H1 (cell line): Measurements from ENCODE around the gene TBX18. TPM values are rescaled to one million over a fixed set of nuclear protein-coding genes. Genes with fewer than 3 reads are reported as not detected.

Source experiments
- CTCF ChIA-PET: fragments of 300-600 bp; sonication (Branson Sonifier 250); formaldehyde crosslinking; loops from one replicate; lab custom pipeline; 2021; ENCODE audit not compliant: partially characterized antibody; lab: Charles Lee
- POLR2A ChIA-PET: fragments of 300-600 bp; sonication (Branson Sonifier 250); formaldehyde crosslinking; loops from one replicate; lab custom pipeline; 2021; ENCODE audit warnings: inconsistent platforms; ENCODE audit not compliant: partially characterized antibody; lab: Charles Lee
- DNase-seq, 2 experiments: peaks; one replicate each; pipeline versions ENCODE4 v3.0.0 to v3.0.0-alpha.2; 2010 to 2022; ENCODE audit warnings: low spot score in 2 of 2, low read depth in 1 of 2, mixed read lengths in 1 of 2
- FAIRE-seq: peaks from 2 replicates; lab custom pipeline; 2011; peaks lifted over from hg19 to GRCh38; lab: Jason Lieb, UNC
- H2AFZ ChIP-seq: 2 replicates; pipeline ENCODE4 v1.8.1; 2012; ENCODE audit warnings: low read length, inconsistent platforms
- H2AK5ac ChIP-seq: 2 replicates; pipeline ENCODE4 v1.6.1; 2013; ENCODE audit warnings: low read depth, low read length
- H2BK120ac ChIP-seq: replicated peaks from 2 replicates; pipeline ENCODE3; 2013; ENCODE audit warnings: low read depth, low read length, inconsistent platforms
- H2BK12ac ChIP-seq: 2 replicates; pipeline ENCODE4 v1.6.1; 2013; ENCODE audit warnings: low read depth, low read length
- H2BK15ac ChIP-seq: 2 replicates; pipeline ENCODE4 v1.6.1; 2013; ENCODE audit warnings: low read length
- H2BK20ac ChIP-seq: 2 replicates; pipeline ENCODE4 v1.6.1; 2013; ENCODE audit warnings: low read length
- H2BK5ac ChIP-seq: 2 replicates; pipeline ENCODE4 v1.6.1; 2013; ENCODE audit warnings: low read depth, low read length
- H3K14ac ChIP-seq: 2 replicates; pipeline ENCODE4 v1.6.1; 2013; ENCODE audit warnings: inconsistent platforms; ENCODE audit not compliant: insufficient read length
- H3K18ac ChIP-seq: 2 replicates; pipeline ENCODE4 v1.6.1; 2013; ENCODE audit warnings: low read length; ENCODE audit errors: extremely low read depth
- H3K23ac ChIP-seq: 2 replicates; pipeline ENCODE4 v1.6.1; 2013; ENCODE audit warnings: inconsistent platforms; ENCODE audit not compliant: insufficient read length
- H3K23me2 ChIP-seq: 2 replicates; pipeline ENCODE4 v1.6.1; 2013; ENCODE audit warnings: low read depth, low read length
- H3K27ac ChIP-seq: 2 replicates; pipeline ENCODE4 v1.6.1; 2011; ENCODE audit warnings: low read depth, low read length, inconsistent platforms
- H3K27me3 ChIP-seq, 4 experiments: replicated peaks in 1 of 4; 1 replicate in 1 of 4; 2 replicates in 3 of 4; pipeline versions ENCODE4 v1.6.1 to v1.8.1; 2011 to 2013; ENCODE audit warnings: low read length in 3 of 4, mild to moderate bottlenecking in 3 of 4, inconsistent platforms in 2 of 4, mixed read lengths in 2 of 4, moderate library complexity in 1 of 4; ENCODE audit not compliant: control insufficient read depth in 3 of 4, insufficient read depth in 3 of 4; ENCODE audit errors: extremely low read depth in 1 of 4
- H3K36me3 ChIP-seq, 4 experiments: 2 replicates each; pipeline versions ENCODE4 v1.6.1 to v1.8.1; 2011 to 2013; ENCODE audit warnings: mild to moderate bottlenecking in 4 of 4, low read length in 3 of 4, moderate library complexity in 2 of 4, control low read depth in 1 of 4, inconsistent platforms in 1 of 4; ENCODE audit not compliant: insufficient read depth in 4 of 4, control insufficient read depth in 2 of 4
- H3K4ac ChIP-seq: replicated peaks from 2 replicates; pipeline ENCODE3; 2013; ENCODE audit warnings: low read length, low read depth, mixed read lengths, inconsistent platforms; ENCODE audit not compliant: insufficient read length
- H3K4me1 ChIP-seq, 4 experiments: replicated peaks in 1 of 4; 1 replicate in 1 of 4; 2 replicates in 3 of 4; pipeline versions ENCODE4 v1.6.1 to v1.8.1; 2011 to 2013; ENCODE audit warnings: low read length in 3 of 4, inconsistent platforms in 2 of 4, mixed read lengths in 1 of 4; ENCODE audit not compliant: insufficient read depth in 4 of 4, control insufficient read depth in 3 of 4
- H3K4me2 ChIP-seq, 2 experiments: 2 replicates each; pipeline versions ENCODE4 v1.6.1 to v1.8.1; 2011 to 2013; ENCODE audit warnings: low read depth in 2 of 2, low read length in 2 of 2, control low read depth in 1 of 2, inconsistent platforms in 1 of 2, mild to moderate bottlenecking in 1 of 2; ENCODE audit not compliant: insufficient read depth in 1 of 2
- H3K4me3 ChIP-seq, 4 experiments: fragments of 200-600, 300-600 bp in 1 of 4; sonication (generic), shearing (Covaris generic), sonication (Bioruptor Twin) in 1 of 4; 2 replicates each; pipeline versions ENCODE4 v1.5.1 to v1.8.1; 2011 to 2016; ENCODE audit warnings: low read length in 4 of 4, low read depth in 3 of 4, control low read depth in 2 of 4, inconsistent platforms in 2 of 4, mild to moderate bottlenecking in 2 of 4, mixed read lengths in 1 of 4, moderate library complexity in 1 of 4; ENCODE audit not compliant: insufficient read depth in 2 of 4; ENCODE audit errors: extremely low read depth in 1 of 4
- H3K56ac ChIP-seq: replicated peaks from 2 replicates; pipeline ENCODE3; 2013; ENCODE audit warnings: low read depth, mild to moderate bottlenecking, mixed read lengths, low read length, inconsistent platforms; ENCODE audit not compliant: insufficient read length
- H3K79me1 ChIP-seq: 2 replicates; pipeline ENCODE4 v1.6.1; 2013; ENCODE audit warnings: low read depth, low read length, control low read depth
- H3K79me2 ChIP-seq, 2 experiments: 2 replicates each; pipeline versions ENCODE4 v1.6.1 to v1.8.1; 2012 to 2013; ENCODE audit warnings: low read length in 2 of 2, mild to moderate bottlenecking in 2 of 2, inconsistent platforms in 1 of 2; ENCODE audit not compliant: insufficient read depth in 2 of 2, control insufficient read depth in 1 of 2
- H3K9ac ChIP-seq, 4 experiments: replicated peaks in 1 of 4; 1 replicate in 1 of 4; 2 replicates in 3 of 4; pipeline versions ENCODE4 v1.6.1 to v1.8.1; 2011 to 2013; ENCODE audit warnings: low read depth in 3 of 4, low read length in 3 of 4, control low read depth in 2 of 4, mild to moderate bottlenecking in 2 of 4, moderate library complexity in 2 of 4, inconsistent platforms in 1 of 4; ENCODE audit errors: extremely low read depth in 1 of 4
- H3K9me3 ChIP-seq, 2 experiments: 2 replicates each; pipeline versions ENCODE4 v1.6.1 to v1.8.1; 2012 to 2013; ENCODE audit warnings: mild to moderate bottlenecking in 2 of 2, moderate library complexity in 2 of 2, control low read depth in 1 of 2, inconsistent platforms in 1 of 2, low read depth in 1 of 2, low read length in 1 of 2, mixed read lengths in 1 of 2; ENCODE audit not compliant: insufficient read depth in 2 of 2
- H4K20me1 ChIP-seq, 2 experiments: replicated peaks in 1 of 2; 2 replicates each; pipeline versions ENCODE3 to v1.8.1; 2011 to 2013; ENCODE audit warnings: inconsistent platforms in 2 of 2, low read length in 2 of 2, mild to moderate bottlenecking in 1 of 2; ENCODE audit not compliant: insufficient read depth in 2 of 2, control insufficient read depth in 1 of 2
- H4K5ac ChIP-seq: 2 replicates; pipeline ENCODE4 v1.6.1; 2013; ENCODE audit warnings: low read length, low read depth, mixed read lengths, inconsistent platforms; ENCODE audit not compliant: insufficient read length
- H4K8ac ChIP-seq: 2 replicates; pipeline ENCODE4 v1.8.0; 2013; ENCODE audit warnings: mild to moderate bottlenecking, moderate library complexity, low read length, inconsistent platforms; ENCODE audit not compliant: insufficient read depth; ENCODE audit errors: extremely low read depth
- H4K91ac ChIP-seq: replicated peaks from 2 replicates; pipeline ENCODE3; 2013; ENCODE audit warnings: low read length, mixed read lengths, inconsistent platforms; ENCODE audit not compliant: insufficient read length
- BRCA1 ChIP-seq: IDR thresholded peaks from 2 replicates; pipeline ENCODE4 v1.6.1; 2012; ENCODE audit warnings: low read depth, low read length, improper control_type of control experiment
- CEBPB ChIP-seq: IDR thresholded peaks from 2 replicates; pipeline ENCODE4 v1.6.1; 2012; ENCODE audit warnings: low read depth, low read length
- EP300 ChIP-seq, 2 experiments: IDR thresholded peaks; 1 replicate in 1 of 2; 2 replicates in 1 of 2; pipeline ENCODE4 v1.6.1; 2011 to 2012; ENCODE audit warnings: low read depth in 2 of 2, low read length in 2 of 2, mild to moderate bottlenecking in 2 of 2, borderline replicate concordance in 1 of 2, inconsistent platforms in 1 of 2, moderate library complexity in 1 of 2
- SP1 ChIP-seq: IDR thresholded peaks from 2 replicates; pipeline ENCODE4 v1.6.1; 2011; ENCODE audit warnings: low read depth, low read length
- TEAD4 ChIP-seq: IDR thresholded peaks from 2 replicates; pipeline ENCODE4 v1.6.1; 2012; ENCODE audit warnings: low read depth, low read length, inconsistent platforms, mixed read lengths
- ZNF274 ChIP-seq: IDR thresholded peaks from 2 replicates; pipeline ENCODE4 v1.7.0; 2012; ENCODE audit warnings: low read length, borderline replicate concordance; ENCODE audit errors: extremely low read depth
- WGBS, 2 experiments: shearing (Covaris generic) in 1 of 2; methylation state at CpG; one replicate each; pipeline versions ENCODE4 v1.1.6 to v1.1.7; 2013 to 2015; ENCODE audit warnings: low lambda C conversion rate in 2 of 2, mixed read lengths in 2 of 2, inconsistent platforms in 1 of 2, low coverage in 1 of 2, missing lambda C conversion rate in 1 of 2; ENCODE audit not compliant: insufficient replicate concordance in 2 of 2, insufficient coverage in 1 of 2, insufficient read length in 1 of 2; ENCODE audit errors: extremely low coverage in 1 of 2, missing lambda C conversion rate in 1 of 2; 5-methylcytosine and 5-hydroxymethylcytosine counted together
- polyA plus RNA-seq, 7 experiments: library from polyadenylated mRNA; depleted of rRNA in 3 of 7; stranded (reverse) in 5 of 7; unstranded in 2 of 7; fragments of >200 nt in 5 of 7; fragments of 200-250 nt in 2 of 7; gene quantifications; 1 replicate in 5 of 7; 2 replicates in 1 of 7; 4 replicates in 1 of 7; pipeline versions ENCODE4 v1.2.1 to v1.2.3, GENCODE V29; 2011 to 2013; ENCODE audit warnings: missing spikeins in 2 of 7, mixed read lengths in 2 of 7
- total RNA-seq: library from RNA; stranded (reverse); fragmentation: NEBNext Ultra II Directional; extraction: Animal tissue kit (Norgen Biotek cat#: 25700); gene quantifications from 2 replicates; pipeline ENCODE4 v1.2.1, GENCODE V29; 2021

TBX18 gene
- total and polyA plus RNA-seq, 2 of the 8 experiments (the other 6 are each of a cell fraction or from before 2014, with no cell fraction given), result 0.02 TPM; not detected in 1

- no peak overlapping the region for H3K56ac ChIP-seq
- H3K4me2 ChIP-seq, result no peak overlapping the region
- no peak overlapping the region for H2BK20ac ChIP-seq
- H3K27me3 ChIP-seq, result no peaks in the 10 kb centered on the region
- ChIA-PET CTCF (interaction anchor here (0.5 kb wide), 1 partner anchor 1020 kb away, joined by 4 read pairs; no protein-coding TSS in a partner anchor), POLR2A (no interaction called here)
- no peaks in the 10 kb centered on the region for H3K36me3 ChIP-seq
- no peak overlapping the region for H3K27ac ChIP-seq
- no peak overlapping the region for H2AFZ ChIP-seq
- WGBS, 2 experiments, result 82% methylated on average over 3 of the region's 3 CpGs; no CpG with 5 or more reads in 1 of the 2 experiments
- no peaks in the 10 kb centered on the region for H3K79me1 ChIP-seq
- H3K4me3 ChIP-seq, result no peak overlapping the region
- H3K23me2 ChIP-seq, result no peaks in the 10 kb centered on the region
- H3K18ac ChIP-seq, result no peak overlapping the region
- FAIRE-seq (no peak), DNase-seq (no peak)
- H3K14ac ChIP-seq, result no peak overlapping the region
- H3K9ac ChIP-seq, result no peak overlapping the region
- no peak overlapping the region for H3K4ac ChIP-seq
- H3K4me1 ChIP-seq, result no peaks in the 10 kb centered on the region
- H4K5ac ChIP-seq, result no peak overlapping the region
- no peak overlapping the region for H2BK120ac ChIP-seq
- no peak overlapping the region for H4K91ac ChIP-seq
- no peak overlapping the region for H2BK12ac ChIP-seq
- no peak overlapping the region for H3K23ac ChIP-seq
- no peaks in the 10 kb centered on the region for H4K20me1 ChIP-seq
- TF ChIP-seq EP300 (IDR thresholded peaks at IDR 0.05; ENCODE audit: borderline replicate concordance in 1 of 2, low read depth in 2 of 2, low read length in 2 of 2) (no peak), CEBPB (no peak), BRCA1 (no peak), TEAD4 (no peak), SP1 (no peak), ZNF274 (no peak)
- H2AK5ac ChIP-seq, result no peak overlapping the region
- H3K79me2 ChIP-seq, result no peaks in the 10 kb centered on the region
- no peak overlapping the region for H2BK15ac ChIP-seq
- H4K8ac ChIP-seq, result no peak overlapping the region
- H3K9me3 ChIP-seq, result 0 out of 4 replicates have a peak, but pooled peaks cover 0 to 3% of the 10 kb centered on the region in 2 experiments
- H2BK5ac ChIP-seq, result no peak overlapping the region
Measured at GRCh38 chr6:84653027-84653551, 111.3 kb downstream of the TBX18 start.
